WTC11 (cell line): Measurements from ENCODE around the gene NOL4L. TPM values are rescaled to one million over a fixed set of nuclear protein-coding genes. Genes with fewer than 3 reads are reported as not detected.

ENCODE experiments used
- ATAC-seq: fragments of 200-7000 bp; cut with Tn5 transposase; 2 replicates; pipeline ENCODE4 v1.10.0; 2021; ENCODE audit warnings: mild to moderate bottlenecking, moderate library complexity
- CTCF ChIA-PET: fragments of 300-600 bp; sonication (Branson Sonifier 250); formaldehyde crosslinking; loops from one replicate; lab custom pipeline; 2021; ENCODE audit warnings: antibody characterized with exemption; lab: Charles Lee
- POLR2A ChIA-PET: fragments of 350-600 bp; sonication (Branson Sonifier 250); formaldehyde crosslinking; loops from one replicate; lab custom pipeline; 2021; ENCODE audit warnings: antibody characterized with exemption; lab: Charles Lee
- DNase-seq: peaks from one replicate; pipeline ENCODE4 v3.0.0; 2021; ENCODE audit warnings: low spot score
- H3K27ac Mint-ChIP-seq: 2 replicates; pipeline ENCODE4 v1.8.0; 2021; ENCODE audit warnings: mixed read lengths
- H3K27me3 Mint-ChIP-seq: 2 replicates; pipeline ENCODE4 v1.8.0; 2021; ENCODE audit warnings: low read depth, mild to moderate bottlenecking, moderate library complexity, mixed read lengths
- H3K36me3 Mint-ChIP-seq: 2 replicates; pipeline ENCODE4 v1.8.0; 2021; ENCODE audit warnings: mixed read lengths
- H3K4me1 Mint-ChIP-seq: 2 replicates; pipeline ENCODE4 v1.8.0; 2022; ENCODE audit warnings: mixed read lengths
- H3K4me3 Mint-ChIP-seq: 2 replicates; pipeline ENCODE4 v1.8.0; 2021; ENCODE audit warnings: mild to moderate bottlenecking, moderate library complexity, mixed read lengths
- H3K9me3 Mint-ChIP-seq: 2 replicates; pipeline ENCODE4 v1.8.0; 2021; ENCODE audit warnings: mixed read lengths
- ESRRA ChIP-seq: sonication (generic); formaldehyde crosslinking; IDR thresholded peaks from 2 replicates; pipeline ENCODE4 v1.8.1; 2022; ENCODE audit warnings: mild to moderate bottlenecking, missing genetic modification reagents, borderline replicate concordance
- ETV6 ChIP-seq: sonication (generic); formaldehyde crosslinking; IDR thresholded peaks from 2 replicates; pipeline ENCODE4 v1.8.1; 2022; ENCODE audit warnings: mild to moderate bottlenecking, missing genetic modification reagents
- FOXP1 ChIP-seq: sonication (generic); formaldehyde crosslinking; IDR thresholded peaks from 2 replicates; pipeline ENCODE4 v1.8.0; 2022; ENCODE audit warnings: missing genetic modification reagents, mild to moderate bottlenecking, moderate library complexity, borderline replicate concordance
- GABPB1 ChIP-seq: sonication (generic); formaldehyde crosslinking; IDR thresholded peaks from 2 replicates; pipeline ENCODE4 v1.8.1; 2023; ENCODE audit warnings: mild to moderate bottlenecking, missing genetic modification reagents
- NR3C1 ChIP-seq: sonication (generic); formaldehyde crosslinking; conservative IDR thresholded peaks from 2 replicates; pipeline ENCODE4 v1.8.1; 2023; ENCODE audit warnings: low read depth, mild to moderate bottlenecking, missing genetic modification reagents
- TCF7 ChIP-seq: sonication (generic); formaldehyde crosslinking; IDR thresholded peaks from 2 replicates; pipeline ENCODE4 v1.8.0; 2022; ENCODE audit warnings: mild to moderate bottlenecking, low read depth, missing genetic modification reagents, moderate library complexity
- TEAD4 ChIP-seq: sonication (generic); formaldehyde crosslinking; IDR thresholded peaks from 2 replicates; pipeline ENCODE4 v1.8.0; 2022; ENCODE audit warnings: mild to moderate bottlenecking, missing genetic modification reagents
- ZNF138 ChIP-seq: sonication (generic); formaldehyde crosslinking; conservative IDR thresholded peaks from 2 replicates; pipeline ENCODE4 v1.8.1; 2022; ENCODE audit warnings: mild to moderate bottlenecking, moderate library complexity, missing genetic modification reagents
- ZNF317 ChIP-seq: sonication (generic); formaldehyde crosslinking; IDR thresholded peaks from 2 replicates; pipeline ENCODE4 v1.8.1; 2023; ENCODE audit warnings: low read depth, mild to moderate bottlenecking, moderate library complexity, missing genetic modification reagents, borderline replicate concordance
- ZNF396 ChIP-seq: fragments of 250-450 bp; sonication (Bioruptor Pico); IDR thresholded peaks from 2 replicates; pipeline ENCODE4 v1.8.0; 2021; ENCODE audit warnings: mild to moderate bottlenecking, moderate library complexity, borderline replicate concordance
- ZNF416 ChIP-seq: fragments of 250-450 bp; sonication (Bioruptor Pico); IDR thresholded peaks from 2 replicates; pipeline ENCODE4 v1.9.0; 2021; ENCODE audit warnings: mild to moderate bottlenecking, inconsistent platforms
- total RNA-seq: library from RNA; stranded (reverse); gene quantifications from 3 replicates; pipeline ENCODE4 v1.2.3, GENCODE V29; 2021
- TF ChIP-seq, protein P1 (sequence below): sonication (generic); formaldehyde crosslinking; IDR thresholded peaks from 2 replicates; pipeline ENCODE4 v1.8.0; 2022; ENCODE audit warnings: mild to moderate bottlenecking, missing genetic modification reagents
- TF ChIP-seq, protein P2 (sequence below): sonication (generic); formaldehyde crosslinking; IDR thresholded peaks from 2 replicates; pipeline ENCODE4 v1.8.0; 2023; ENCODE audit warnings: missing genetic modification reagents
- TF ChIP-seq, protein P3 (sequence below): sonication (generic); formaldehyde crosslinking; IDR thresholded peaks from 2 replicates; pipeline ENCODE4 v1.8.1; 2022; ENCODE audit warnings: mild to moderate bottlenecking, moderate library complexity, missing genetic modification reagents
- TF ChIP-seq, protein P4 (sequence below): fragments of 250-450 bp; sonication (Bioruptor Pico); conservative IDR thresholded peaks from 2 replicates; pipeline ENCODE4 v1.9.0; 2021; ENCODE audit warnings: mild to moderate bottlenecking
- TF ChIP-seq, protein P5 (sequence below): sonication (generic); formaldehyde crosslinking; IDR thresholded peaks from 2 replicates; pipeline ENCODE4 v1.8.0; 2022; ENCODE audit warnings: mild to moderate bottlenecking, missing genetic modification reagents
- TF ChIP-seq, protein P6 (sequence below): sonication (generic); formaldehyde crosslinking; IDR thresholded peaks from 2 replicates; pipeline ENCODE4 v1.8.0; 2022; ENCODE audit warnings: mild to moderate bottlenecking, missing genetic modification reagents
- TF ChIP-seq, protein P7 (sequence below): sonication (generic); formaldehyde crosslinking; conservative IDR thresholded peaks from 2 replicates; pipeline ENCODE4 v1.8.1; 2022; ENCODE audit warnings: mild to moderate bottlenecking, missing genetic modification reagents
- TF ChIP-seq, protein P8 (sequence below): fragments of 200-600 bp; IDR thresholded peaks from 2 replicates; pipeline ENCODE4 v1.8.0; 2022; ENCODE audit warnings: antibody characterized with exemption
- TF ChIP-seq, protein P9 (sequence below): sonication (generic); formaldehyde crosslinking; IDR thresholded peaks from 2 replicates; pipeline ENCODE4 v1.8.1; 2023; ENCODE audit warnings: mild to moderate bottlenecking, moderate library complexity, missing genetic modification reagents

The NOL4L gene
- total RNA-seq, 1 experiment from 2014 or later = 29.0 TPM

DNA sequence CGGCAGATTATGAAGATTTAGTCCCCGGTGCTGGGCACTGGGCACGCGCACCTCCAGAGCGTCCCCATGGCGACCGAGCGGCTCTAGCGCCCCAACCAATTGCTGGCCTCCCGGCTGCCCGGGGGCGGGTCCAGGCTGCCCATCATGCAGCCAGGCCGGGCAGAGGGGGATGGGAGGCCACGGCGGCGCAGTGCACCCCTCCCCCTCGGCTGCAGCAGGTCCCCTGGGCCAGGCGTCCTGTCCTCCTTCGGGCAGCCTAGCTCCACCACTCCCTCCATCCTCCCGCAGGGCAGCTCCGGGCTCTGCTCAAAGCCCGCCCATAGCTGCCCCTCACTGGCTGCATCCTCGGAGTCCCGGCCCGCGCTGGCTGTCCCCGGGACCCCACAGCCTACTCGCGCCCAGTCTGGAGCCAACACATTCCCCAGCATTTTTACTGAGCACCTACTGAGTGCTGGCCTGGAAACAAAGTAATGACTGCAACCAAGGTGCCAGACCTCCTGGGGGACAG lies 127.6 kb downstream of the NOL4L start (continued):
- TF ChIP-seq, protein P1, sequence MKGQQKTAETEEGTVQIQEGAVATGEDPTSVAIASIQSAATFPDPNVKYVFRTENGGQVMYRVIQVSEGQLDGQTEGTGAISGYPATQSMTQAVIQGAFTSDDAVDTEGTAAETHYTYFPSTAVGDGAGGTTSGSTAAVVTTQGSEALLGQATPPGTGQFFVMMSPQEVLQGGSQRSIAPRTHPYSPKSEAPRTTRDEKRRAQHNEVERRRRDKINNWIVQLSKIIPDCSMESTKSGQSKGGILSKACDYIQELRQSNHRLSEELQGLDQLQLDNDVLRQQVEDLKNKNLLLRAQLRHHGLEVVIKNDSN (CRISPR knock-in tag) = no peak
- TF ChIP-seq ZNF317 = no peak
- TF ChIP-seq ZNF416 (CRISPR knock-in tag) = no peak
- TF ChIP-seq, protein P2, sequence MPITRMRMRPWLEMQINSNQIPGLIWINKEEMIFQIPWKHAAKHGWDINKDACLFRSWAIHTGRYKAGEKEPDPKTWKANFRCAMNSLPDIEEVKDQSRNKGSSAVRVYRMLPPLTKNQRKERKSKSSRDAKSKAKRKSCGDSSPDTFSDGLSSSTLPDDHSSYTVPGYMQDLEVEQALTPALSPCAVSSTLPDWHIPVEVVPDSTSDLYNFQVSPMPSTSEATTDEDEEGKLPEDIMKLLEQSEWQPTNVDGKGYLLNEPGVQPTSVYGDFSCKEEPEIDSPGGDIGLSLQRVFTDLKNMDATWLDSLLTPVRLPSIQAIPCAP (CRISPR knock-in tag) = no peak

DNA sequence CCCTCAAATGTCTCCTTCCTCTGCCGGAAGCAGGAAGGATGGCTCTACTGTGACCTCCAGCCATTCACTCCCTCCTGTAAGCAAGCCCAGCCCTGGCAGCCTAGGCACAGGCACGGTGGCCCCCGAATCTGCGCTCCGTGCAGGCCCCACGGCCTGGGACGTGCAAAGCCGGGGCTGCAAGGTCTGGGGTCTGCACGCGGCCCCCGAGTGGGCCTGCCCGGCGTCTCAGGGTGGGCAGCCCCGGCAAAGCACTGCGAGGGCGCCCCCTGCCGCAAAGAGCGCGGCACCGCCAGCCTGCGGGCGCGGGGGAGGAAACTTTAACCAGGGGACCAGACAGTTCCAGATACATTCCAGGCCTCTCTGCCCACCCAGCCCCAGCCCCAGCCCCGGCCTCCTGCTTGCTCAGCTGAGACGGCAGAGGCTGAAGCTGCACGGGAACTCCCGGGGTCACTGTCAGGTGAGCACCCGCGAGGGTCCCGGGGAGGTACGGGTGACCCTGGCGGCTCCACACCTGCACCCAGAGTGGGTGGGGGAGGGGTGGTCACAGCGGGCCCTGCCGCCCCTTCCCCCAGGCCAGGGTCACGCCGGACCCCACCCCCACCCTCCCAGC lies 128.2 kb downstream of the NOL4L start:
- no peaks in the 10 kb centered on the region for H3K9me3 Mint-ChIP-seq
- no peaks in the 10 kb centered on the region for H3K27me3 Mint-ChIP-seq
- ChIA-PET POLR2A (interaction anchor here (0.5 kb wide), 1 partner anchor 250 kb away, joined by 3 read pairs; no protein-coding TSS in a partner anchor), CTCF (interaction anchor here (0.6 to 2.9 kb wide), 22 partner anchors 8 to 366 kb away, joined by 3 to 19 read pairs (median 4); no protein-coding TSS in a partner anchor)
- peaks cover 9% of the 10 kb centered on the region; the same call in 1 of the 2 replicates for H3K36me3 Mint-ChIP-seq
- peak; percentile 65 for ATAC-seq
- H3K4me3 Mint-ChIP-seq = peak overlapping the region; percentile 59
- peak; percentile 86 for DNase-seq
- peaks cover 13% of the 10 kb centered on the region for H3K4me1 Mint-ChIP-seq
- TF ChIP-seq TCF7 = no peak
- no peak for TF ChIP-seq ETV6 (CRISPR knock-in tag)
- TF ChIP-seq, protein P3, sequence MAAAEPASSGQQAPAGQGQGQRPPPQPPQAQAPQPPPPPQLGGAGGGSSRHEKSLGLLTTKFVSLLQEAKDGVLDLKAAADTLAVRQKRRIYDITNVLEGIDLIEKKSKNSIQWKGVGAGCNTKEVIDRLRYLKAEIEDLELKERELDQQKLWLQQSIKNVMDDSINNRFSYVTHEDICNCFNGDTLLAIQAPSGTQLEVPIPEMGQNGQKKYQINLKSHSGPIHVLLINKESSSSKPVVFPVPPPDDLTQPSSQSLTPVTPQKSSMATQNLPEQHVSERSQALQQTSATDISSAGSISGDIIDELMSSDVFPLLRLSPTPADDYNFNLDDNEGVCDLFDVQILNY (CRISPR knock-in tag) = no peak
- TF ChIP-seq, protein P4, sequence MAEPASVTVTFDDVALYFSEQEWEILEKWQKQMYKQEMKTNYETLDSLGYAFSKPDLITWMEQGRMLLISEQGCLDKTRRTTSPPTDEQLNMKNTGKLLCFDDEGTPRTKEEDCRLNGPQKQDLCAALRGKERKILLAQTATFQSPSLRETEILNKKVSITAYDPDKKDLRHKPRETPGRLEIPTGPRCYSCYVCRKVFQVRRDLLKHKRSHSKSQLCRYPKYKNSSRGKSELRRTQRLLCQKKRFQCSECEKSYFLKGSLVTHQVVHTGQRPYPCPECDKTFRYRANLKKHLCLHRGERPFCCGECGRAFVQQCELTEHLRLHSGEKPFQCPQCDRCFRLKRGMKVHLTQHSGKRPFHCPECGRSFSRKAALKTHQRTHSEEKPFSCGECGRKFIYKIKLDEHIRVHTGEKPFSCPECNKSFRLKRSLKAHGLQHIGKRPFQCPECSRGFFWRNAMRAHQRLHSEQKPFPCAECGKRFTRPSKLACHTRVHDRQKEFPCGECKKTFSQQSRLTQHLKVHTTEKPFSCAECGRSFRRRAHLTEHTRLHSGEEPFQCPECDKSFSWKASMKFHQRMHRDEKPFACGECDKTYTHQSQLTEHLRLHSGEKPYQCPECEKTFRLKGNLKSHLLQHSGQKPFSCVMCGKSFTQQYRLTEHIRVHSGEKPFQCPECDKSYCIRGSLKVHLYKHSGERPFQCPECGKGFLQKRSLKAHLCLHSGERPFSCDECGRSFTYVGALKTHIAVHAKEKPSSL (CRISPR knock-in tag) = no peak
- TF ChIP-seq ESRRA (CRISPR knock-in tag) = no peak
- peak; percentile 77; the same call in 1 of the 2 replicates for TF ChIP-seq ZNF138 (CRISPR knock-in tag)
- TF ChIP-seq ZNF396 (CRISPR knock-in tag) = no peak
- TF ChIP-seq, protein P5, sequence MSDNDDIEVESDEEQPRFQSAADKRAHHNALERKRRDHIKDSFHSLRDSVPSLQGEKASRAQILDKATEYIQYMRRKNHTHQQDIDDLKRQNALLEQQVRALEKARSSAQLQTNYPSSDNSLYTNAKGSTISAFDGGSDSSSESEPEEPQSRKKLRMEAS (CRISPR knock-in tag) = no peak
- peak; percentile 43; the same call in 1 of the 2 replicates for TF ChIP-seq FOXP1 (CRISPR knock-in tag)
- no peak for TF ChIP-seq ZNF416 (CRISPR knock-in tag)
- no peak for TF ChIP-seq GABPB1
- TF ChIP-seq, protein P6, sequence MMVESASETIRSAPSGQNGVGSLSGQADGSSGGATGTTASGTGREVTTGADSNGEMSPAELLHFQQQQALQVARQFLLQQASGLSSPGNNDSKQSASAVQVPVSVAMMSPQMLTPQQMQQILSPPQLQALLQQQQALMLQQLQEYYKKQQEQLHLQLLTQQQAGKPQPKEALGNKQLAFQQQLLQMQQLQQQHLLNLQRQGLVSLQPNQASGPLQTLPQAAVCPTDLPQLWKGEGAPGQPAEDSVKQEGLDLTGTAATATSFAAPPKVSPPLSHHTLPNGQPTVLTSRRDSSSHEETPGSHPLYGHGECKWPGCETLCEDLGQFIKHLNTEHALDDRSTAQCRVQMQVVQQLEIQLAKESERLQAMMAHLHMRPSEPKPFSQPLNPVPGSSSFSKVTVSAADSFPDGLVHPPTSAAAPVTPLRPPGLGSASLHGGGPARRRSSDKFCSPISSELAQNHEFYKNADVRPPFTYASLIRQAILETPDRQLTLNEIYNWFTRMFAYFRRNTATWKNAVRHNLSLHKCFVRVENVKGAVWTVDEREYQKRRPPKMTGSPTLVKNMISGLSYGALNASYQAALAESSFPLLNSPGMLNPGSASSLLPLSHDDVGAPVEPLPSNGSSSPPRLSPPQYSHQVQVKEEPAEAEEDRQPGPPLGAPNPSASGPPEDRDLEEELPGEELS (CRISPR knock-in tag) = no peak
- TF ChIP-seq, protein P7, sequence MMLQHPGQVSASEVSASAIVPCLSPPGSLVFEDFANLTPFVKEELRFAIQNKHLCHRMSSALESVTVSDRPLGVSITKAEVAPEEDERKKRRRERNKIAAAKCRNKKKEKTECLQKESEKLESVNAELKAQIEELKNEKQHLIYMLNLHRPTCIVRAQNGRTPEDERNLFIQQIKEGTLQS (CRISPR knock-in tag) = no peak
- TF ChIP-seq TEAD4 = no peak
- TF ChIP-seq NR3C1 (CRISPR knock-in tag) = 0 out of 2 replicates have a peak, but pooled peaks have one; percentile 60
- TF ChIP-seq, protein P8, sequence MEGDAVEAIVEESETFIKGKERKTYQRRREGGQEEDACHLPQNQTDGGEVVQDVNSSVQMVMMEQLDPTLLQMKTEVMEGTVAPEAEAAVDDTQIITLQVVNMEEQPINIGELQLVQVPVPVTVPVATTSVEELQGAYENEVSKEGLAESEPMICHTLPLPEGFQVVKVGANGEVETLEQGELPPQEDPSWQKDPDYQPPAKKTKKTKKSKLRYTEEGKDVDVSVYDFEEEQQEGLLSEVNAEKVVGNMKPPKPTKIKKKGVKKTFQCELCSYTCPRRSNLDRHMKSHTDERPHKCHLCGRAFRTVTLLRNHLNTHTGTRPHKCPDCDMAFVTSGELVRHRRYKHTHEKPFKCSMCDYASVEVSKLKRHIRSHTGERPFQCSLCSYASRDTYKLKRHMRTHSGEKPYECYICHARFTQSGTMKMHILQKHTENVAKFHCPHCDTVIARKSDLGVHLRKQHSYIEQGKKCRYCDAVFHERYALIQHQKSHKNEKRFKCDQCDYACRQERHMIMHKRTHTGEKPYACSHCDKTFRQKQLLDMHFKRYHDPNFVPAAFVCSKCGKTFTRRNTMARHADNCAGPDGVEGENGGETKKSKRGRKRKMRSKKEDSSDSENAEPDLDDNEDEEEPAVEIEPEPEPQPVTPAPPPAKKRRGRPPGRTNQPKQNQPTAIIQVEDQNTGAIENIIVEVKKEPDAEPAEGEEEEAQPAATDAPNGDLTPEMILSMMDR = peak; percentile 89
- TF ChIP-seq, protein P9, sequence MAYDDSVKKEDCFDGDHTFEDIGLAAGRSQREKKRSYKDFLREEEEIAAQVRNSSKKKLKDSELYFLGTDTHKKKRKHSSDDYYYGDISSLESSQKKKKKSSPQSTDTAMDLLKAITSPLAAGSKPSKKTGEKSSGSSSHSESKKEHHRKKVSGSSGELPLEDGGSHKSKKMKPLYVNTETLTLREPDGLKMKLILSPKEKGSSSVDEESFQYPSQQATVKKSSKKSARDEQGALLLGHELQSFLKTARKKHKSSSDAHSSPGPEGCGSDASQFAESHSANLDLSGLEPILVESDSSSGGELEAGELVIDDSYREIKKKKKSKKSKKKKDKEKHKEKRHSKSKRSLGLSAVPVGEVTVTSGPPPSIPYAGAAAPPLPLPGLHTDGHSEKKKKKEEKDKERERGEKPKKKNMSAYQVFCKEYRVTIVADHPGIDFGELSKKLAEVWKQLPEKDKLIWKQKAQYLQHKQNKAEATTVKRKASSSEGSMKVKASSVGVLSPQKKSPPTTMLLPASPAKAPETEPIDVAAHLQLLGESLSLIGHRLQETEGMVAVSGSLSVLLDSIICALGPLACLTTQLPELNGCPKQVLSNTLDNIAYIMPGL = 0 out of 2 replicates have a peak, but pooled peaks have one; percentile 56
- H3K27ac Mint-ChIP-seq = no peak overlapping the region
